GM23338 (cell line): Measurements from ENCODE around the gene CHP1.

Experiments
- CTCF ChIP-seq, 2 experiments: fragments of 200-600 bp in 1 of 2; sonication (generic) in 1 of 2; conservative IDR thresholded peaks; 2 replicates each; pipeline versions ENCODE4 v1.5.1 to v1.6.1; 2016 to 2017; ENCODE audit warnings: antibody characterized with exemption in 2 of 2, low read depth in 2 of 2, mild to moderate bottlenecking in 2 of 2, moderate library complexity in 1 of 2
- EZH2 ChIP-seq: fragments of 200-600 bp; sonication (generic); IDR thresholded peaks from one replicate; pipeline ENCODE4 v1.8.0; 2017; ENCODE audit warnings: antibody characterized with exemption, mild to moderate bottlenecking, low read depth; ENCODE audit not compliant: unreplicated experiment
- EZH2phosphoT487 ChIP-seq: fragments of 200-600 bp; sonication (generic); IDR thresholded peaks from one replicate; pipeline ENCODE4 v1.8.1; 2018; ENCODE audit warnings: antibody characterized with exemption; ENCODE audit not compliant: unreplicated experiment

- TF ChIP-seq EZH2phosphoT487: no peak
- no peak for TF ChIP-seq EZH2
- no peak for TF ChIP-seq CTCF (conservative IDR thresholded peaks at IDR 0.05; ENCODE audit: low read depth in 2 of 2)
Measured at GRCh38 chr15:41331281-41331680, 100.2 kb downstream of the CHP1 start.
